Measurements from ENCODE around the gene FILIP1L.

The FILIP1L gene

GRCh38 chr3:99803297-99803696 is 311.0 kb downstream of the FILIP1L start:
- no peak for DNase-seq (ENCODE audit: low read depth in 2 of 2)

GRCh38 chr3:99799422-99799821 is 314.9 kb downstream of the FILIP1L start:
- DNase-seq (ENCODE audit: low read depth in 2 of 2): no peak

- no peak for DNase-seq (ENCODE audit: low read depth in 2 of 2)
These were observed 318.7 kb downstream of the FILIP1L start for GRCh38 chr3:99795573-99795972.

GRCh38 chr3:99794485-99794884 is 319.8 kb downstream of the FILIP1L start:
- no peak for DNase-seq (ENCODE audit: low read depth in 2 of 2)

- peak; percentile 32 to 45 for DNase-seq (ENCODE audit: low read depth in 2 of 2)
These were observed 325.1 kb downstream of the FILIP1L start for GRCh38 chr3:99789011-99789721.
